ENCODE results near the gene TTC39A. TPM values are rescaled to one million over a fixed set of nuclear protein-coding genes. Genes with fewer than 3 reads are reported as not detected.

Gene TTC39A
- total RNA-seq, 2 donors from 2014 or later, result 65.0 to 78.4 TPM

DNA sequence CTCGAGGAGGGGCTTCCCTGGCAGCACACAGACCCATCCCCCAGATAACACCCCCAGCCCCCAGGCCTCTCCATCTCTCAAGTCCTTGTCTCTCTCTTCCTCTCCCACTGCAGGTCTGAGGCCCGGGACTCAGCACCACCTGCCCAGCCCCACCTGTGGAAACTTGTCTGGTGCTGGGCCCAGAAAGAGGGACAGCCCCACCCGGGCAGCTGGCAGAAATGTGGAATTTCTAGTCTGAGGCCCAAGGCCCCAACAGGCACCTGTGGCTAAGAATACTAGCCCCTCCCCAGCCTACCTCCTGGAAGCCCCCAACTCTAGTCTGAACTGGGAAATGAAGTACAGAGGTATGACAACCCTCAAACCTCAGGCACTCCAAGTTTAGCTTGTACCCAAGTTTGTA, 15.4 kb downstream of the TTC39A start:
- intact Hi-C loops (cut with DNase I), result no loop called here
- H3K27ac ChIP-seq, result peak overlapping the region; percentile 88 to 89

GRCh38 chr1:51313961-51314777, 16.2 kb downstream of the TTC39A start:
- Histone ChIP-seq H3K9me3 (no peaks in the 10 kb centered on the region), H3K4me1 (replicated peaks) (peaks cover 18% of the 10 kb centered on the region), H3K4me3 (no peak overlapping the region), H3K36me3 (no peaks in the 10 kb centered on the region), H3K27ac (peak overlapping the region; percentile 88 to 89), H3K27me3 (replicated peaks; ENCODE audit: insufficient read depth) (no peaks in the 10 kb centered on the region)
- DNase-seq (ENCODE audit: low spot score), result peak; percentile 78
- intact Hi-C loops (cut with DNase I), result no loop called here
- TF ChIP-seq POLR2A (IDR thresholded peaks at IDR 0.05) (no peak), POLR2AphosphoS5 (IDR thresholded peaks at IDR 0.05) (peak; percentile 93)
- TF ChIP-seq, protein P1, sequence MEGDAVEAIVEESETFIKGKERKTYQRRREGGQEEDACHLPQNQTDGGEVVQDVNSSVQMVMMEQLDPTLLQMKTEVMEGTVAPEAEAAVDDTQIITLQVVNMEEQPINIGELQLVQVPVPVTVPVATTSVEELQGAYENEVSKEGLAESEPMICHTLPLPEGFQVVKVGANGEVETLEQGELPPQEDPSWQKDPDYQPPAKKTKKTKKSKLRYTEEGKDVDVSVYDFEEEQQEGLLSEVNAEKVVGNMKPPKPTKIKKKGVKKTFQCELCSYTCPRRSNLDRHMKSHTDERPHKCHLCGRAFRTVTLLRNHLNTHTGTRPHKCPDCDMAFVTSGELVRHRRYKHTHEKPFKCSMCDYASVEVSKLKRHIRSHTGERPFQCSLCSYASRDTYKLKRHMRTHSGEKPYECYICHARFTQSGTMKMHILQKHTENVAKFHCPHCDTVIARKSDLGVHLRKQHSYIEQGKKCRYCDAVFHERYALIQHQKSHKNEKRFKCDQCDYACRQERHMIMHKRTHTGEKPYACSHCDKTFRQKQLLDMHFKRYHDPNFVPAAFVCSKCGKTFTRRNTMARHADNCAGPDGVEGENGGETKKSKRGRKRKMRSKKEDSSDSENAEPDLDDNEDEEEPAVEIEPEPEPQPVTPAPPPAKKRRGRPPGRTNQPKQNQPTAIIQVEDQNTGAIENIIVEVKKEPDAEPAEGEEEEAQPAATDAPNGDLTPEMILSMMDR (IDR thresholded peaks at IDR 0.05), result no peak
- WGBS, result 39% methylated on average over 12 of the region's 12 CpGs

More for the DNA sequence above, 15.4 kb downstream of the TTC39A start:
- WGBS, result 44% methylated on average over 3 of the region's 3 CpGs
- TF ChIP-seq, protein P1 (IDR thresholded peaks at IDR 0.05), result no peak
- peak; percentile 39 for TF ChIP-seq POLR2AphosphoS5 (IDR thresholded peaks at IDR 0.05)
- H3K27me3 ChIP-seq (replicated peaks; ENCODE audit: insufficient read depth), result no peaks in the 10 kb centered on the region
- peak; percentile 85 for DNase-seq (ENCODE audit: low spot score)
- H3K9me3 ChIP-seq, result no peaks in the 10 kb centered on the region
- H3K36me3 ChIP-seq, result no peaks in the 10 kb centered on the region
- H3K4me1 ChIP-seq (replicated peaks), result peaks cover 18% of the 10 kb centered on the region
- H3K4me3 ChIP-seq, result no peak overlapping the region

DNA sequence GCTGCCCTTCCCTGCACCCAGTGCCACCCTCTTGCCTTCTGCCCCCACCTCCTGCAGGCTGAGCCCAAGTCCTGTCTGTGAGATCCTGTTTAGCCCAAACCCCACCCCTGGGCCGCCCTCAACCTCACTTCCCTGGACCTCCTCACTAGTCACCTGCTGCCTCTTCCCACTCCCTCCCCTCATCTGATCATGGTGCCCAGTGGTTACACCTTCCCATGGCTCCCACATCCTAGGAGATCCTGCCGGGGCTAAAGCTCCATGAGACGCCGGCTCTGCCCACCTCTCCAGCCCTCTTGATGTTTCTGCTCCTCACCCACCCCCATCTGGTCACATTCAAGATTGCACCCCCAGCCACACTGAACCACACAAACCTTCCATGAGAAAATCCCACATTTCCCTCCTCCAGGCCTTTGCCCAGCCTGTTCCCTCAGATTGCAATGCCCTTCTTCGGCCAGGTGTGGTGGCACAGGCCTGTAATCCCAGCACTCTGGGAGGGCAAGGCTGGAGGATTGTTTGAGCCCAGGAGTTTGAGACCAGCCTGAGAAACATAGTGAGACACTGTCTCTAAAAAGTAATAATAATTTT, 17.0 kb downstream of the TTC39A start:
- Histone ChIP-seq H3K27me3 (replicated peaks; ENCODE audit: insufficient read depth) (no peaks in the 10 kb centered on the region), H3K36me3 (no peaks in the 10 kb centered on the region), H3K4me3 (no peak overlapping the region), H3K9me3 (no peaks in the 10 kb centered on the region), H3K4me1 (replicated peaks) (peaks cover 18% of the 10 kb centered on the region), H3K27ac (peak overlapping the region; percentile 88 to 89)
- intact Hi-C loops (cut with DNase I), result no loop called here
- WGBS, result 91% methylated on average over 5 of the region's 5 CpGs
- no peak for DNase-seq (ENCODE audit: low spot score)
- no peak for TF ChIP-seq POLR2A (IDR thresholded peaks at IDR 0.05)
- no peak for TF ChIP-seq POLR2AphosphoS5 (IDR thresholded peaks at IDR 0.05)
- TF ChIP-seq, protein P1 (IDR thresholded peaks at IDR 0.05), result peak in 1 of 4 experiments; percentile 31

DNA sequence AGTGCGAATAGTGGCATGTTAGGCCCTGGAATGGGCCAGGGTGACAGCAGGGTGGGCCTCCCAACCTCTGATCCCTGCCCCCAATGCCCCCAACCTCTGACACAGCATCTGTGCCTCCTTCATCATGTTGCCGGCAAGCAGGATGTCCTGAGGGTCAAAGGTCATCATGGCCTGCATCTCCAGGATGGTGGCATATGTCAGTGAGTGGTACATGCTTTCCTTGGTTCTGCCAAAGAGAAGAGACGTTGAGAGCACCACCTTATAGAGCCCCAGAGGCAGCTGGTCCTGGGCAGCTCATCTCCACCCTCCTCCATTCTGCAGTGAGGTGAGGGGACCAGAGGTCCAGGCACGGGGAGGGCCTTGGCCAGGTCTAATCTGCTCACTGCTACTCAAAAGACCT, 17.6 kb downstream of the TTC39A start:
- H3K27ac ChIP-seq, result peak overlapping the region in 1 of 2 donors; percentile 89
- H3K9me3 ChIP-seq, result no peaks in the 10 kb centered on the region
- no peak for TF ChIP-seq POLR2AphosphoS5 (IDR thresholded peaks at IDR 0.05)
- TF ChIP-seq POLR2A (IDR thresholded peaks at IDR 0.05), result no peak
- TF ChIP-seq, protein P1 (IDR thresholded peaks at IDR 0.05), result no peak
- H3K4me1 ChIP-seq (replicated peaks), result peaks cover 18% of the 10 kb centered on the region
- intact Hi-C loops (cut with DNase I), result no loop called here
- H3K4me3 ChIP-seq, result no peak overlapping the region
- whole genome bisulfite sequencing, result 84% methylated on average over 4 of the region's 4 CpGs
- H3K36me3 ChIP-seq, result no peaks in the 10 kb centered on the region
- no peaks in the 10 kb centered on the region for H3K27me3 ChIP-seq (replicated peaks; ENCODE audit: insufficient read depth)
- DNase-seq (ENCODE audit: low spot score), result no peak
